Astrocyte of the cerebellum (primary cell): Measurements from ENCODE around the gene CASQ1.

Experiments
- DNase-seq: peaks from one replicate; pipeline ENCODE4 v3.0.0-alpha.2; 2011; ENCODE audit warnings: low read depth
- H3K4me3 ChIP-seq: 2 replicates; pipeline ENCODE4 v1.5.1; 2011; ENCODE audit warnings: mild to moderate bottlenecking, low read depth, low read length, moderate library complexity
- in situ Hi-C: cut with HindIII; loops from 2 replicates; pipeline ENCODE4 v1.10.0; 2017; ENCODE audit warnings: low sequenced_read_pairs
- TF ChIP-seq, protein P1 (sequence below): IDR thresholded peaks from 2 replicates; pipeline ENCODE4 v1.5.1; 2012; ENCODE audit warnings: low read length, low read depth, moderate library complexity, mild to moderate bottlenecking; ENCODE audit errors: missing control alignments

The CASQ1 gene

DNA sequence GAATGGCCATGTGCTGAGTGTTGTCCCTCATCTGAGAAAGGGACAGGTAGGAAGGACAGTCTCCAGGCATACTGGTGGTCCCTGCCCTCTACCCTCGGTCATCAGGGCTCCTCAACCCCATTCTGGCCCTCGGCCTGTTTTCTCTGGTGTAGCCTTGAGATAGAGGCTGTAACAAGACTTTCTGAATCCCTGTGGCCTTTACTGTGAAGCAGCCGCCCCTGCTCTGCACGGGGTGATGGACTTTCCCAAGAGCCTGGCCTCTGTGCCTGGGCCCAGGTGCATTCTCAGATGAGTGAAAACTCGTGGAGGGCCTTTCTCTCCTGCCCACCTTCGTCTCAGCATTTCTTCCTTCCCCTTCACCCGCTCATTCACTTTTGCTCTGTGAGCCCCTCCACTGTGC lies 3.0 kb upstream of the CASQ1 start:
- H3K4me3 ChIP-seq: no peak overlapping the region
- in situ Hi-C loops: no loop called here
- TF ChIP-seq, protein P1, sequence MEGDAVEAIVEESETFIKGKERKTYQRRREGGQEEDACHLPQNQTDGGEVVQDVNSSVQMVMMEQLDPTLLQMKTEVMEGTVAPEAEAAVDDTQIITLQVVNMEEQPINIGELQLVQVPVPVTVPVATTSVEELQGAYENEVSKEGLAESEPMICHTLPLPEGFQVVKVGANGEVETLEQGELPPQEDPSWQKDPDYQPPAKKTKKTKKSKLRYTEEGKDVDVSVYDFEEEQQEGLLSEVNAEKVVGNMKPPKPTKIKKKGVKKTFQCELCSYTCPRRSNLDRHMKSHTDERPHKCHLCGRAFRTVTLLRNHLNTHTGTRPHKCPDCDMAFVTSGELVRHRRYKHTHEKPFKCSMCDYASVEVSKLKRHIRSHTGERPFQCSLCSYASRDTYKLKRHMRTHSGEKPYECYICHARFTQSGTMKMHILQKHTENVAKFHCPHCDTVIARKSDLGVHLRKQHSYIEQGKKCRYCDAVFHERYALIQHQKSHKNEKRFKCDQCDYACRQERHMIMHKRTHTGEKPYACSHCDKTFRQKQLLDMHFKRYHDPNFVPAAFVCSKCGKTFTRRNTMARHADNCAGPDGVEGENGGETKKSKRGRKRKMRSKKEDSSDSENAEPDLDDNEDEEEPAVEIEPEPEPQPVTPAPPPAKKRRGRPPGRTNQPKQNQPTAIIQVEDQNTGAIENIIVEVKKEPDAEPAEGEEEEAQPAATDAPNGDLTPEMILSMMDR: no peak
- no peak for DNase-seq

DNA sequence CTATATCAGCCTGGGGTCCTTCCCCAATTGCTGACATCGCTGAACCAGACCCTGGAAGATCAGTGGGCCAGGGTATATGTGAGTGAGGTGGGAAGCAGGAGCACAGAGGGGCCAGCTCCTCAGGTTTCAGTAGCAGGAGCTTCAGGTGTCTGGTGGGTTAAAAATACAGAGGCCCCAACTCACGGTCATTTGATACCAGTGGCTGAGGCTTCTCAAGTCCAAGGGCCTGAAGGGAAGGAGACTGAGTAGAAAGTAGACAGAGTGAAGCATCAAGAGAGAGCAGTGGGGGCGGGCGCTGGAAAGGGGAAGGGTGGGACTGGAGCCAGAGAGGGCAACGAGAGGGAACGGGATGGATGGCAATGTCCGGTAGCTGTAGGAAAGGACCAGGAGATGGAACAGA lies 2.0 kb upstream of the CASQ1 start:
- no peak overlapping the region for H3K4me3 ChIP-seq
- TF ChIP-seq, protein P1: no peak
- in situ Hi-C loops: no loop called here
- DNase-seq: no peak

DNA sequence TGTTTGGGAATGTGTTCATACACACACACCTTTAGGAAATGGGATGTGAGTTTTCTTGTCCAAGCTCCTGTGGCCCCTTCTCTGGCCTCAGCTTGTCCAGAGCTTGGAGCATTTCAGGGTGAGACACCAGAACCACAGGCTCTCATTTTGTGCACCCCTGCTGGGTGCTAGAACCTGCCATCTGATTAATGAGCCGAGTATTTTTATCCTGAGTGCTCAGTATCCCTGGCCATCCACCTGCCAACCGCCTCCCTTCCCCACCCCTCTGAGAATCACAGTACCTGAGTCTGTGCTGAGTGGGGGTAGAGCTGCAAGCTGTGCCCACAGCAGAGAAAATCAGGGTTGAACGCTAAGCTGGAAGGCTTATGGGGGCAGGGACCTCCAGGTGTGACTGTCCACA lies 1.4 kb downstream of the CASQ1 start:
- TF ChIP-seq, protein P1: no peak
- in situ Hi-C loops: loop anchor here (10.0 kb wide), 1 partner anchor 133 kb away; no protein-coding TSS in a partner anchor
- H3K4me3 ChIP-seq: no peak overlapping the region
- no peak for DNase-seq

DNA sequence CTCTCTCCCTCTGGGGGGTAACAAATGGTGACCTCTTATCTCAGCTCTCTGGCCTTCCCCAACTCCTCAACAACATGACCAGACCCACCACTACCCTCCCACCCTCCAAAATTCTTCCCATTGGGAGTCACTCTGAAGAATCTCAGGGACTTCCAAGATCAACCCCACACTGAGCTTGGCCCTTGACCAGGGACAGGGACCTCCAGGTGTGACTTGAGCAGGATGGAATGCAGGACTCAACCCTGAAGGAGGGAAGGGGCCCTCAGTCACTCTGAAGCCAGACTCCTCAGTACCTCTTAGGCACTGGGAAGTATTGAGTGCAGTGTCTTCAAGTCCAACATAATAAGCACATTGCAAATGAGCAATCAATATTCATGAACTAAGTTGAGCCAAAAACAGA lies 1.9 kb downstream of the CASQ1 start:
- in situ Hi-C loops: loop anchor here (10.0 kb wide), 1 partner anchor 133 kb away; no protein-coding TSS in a partner anchor

DNA sequence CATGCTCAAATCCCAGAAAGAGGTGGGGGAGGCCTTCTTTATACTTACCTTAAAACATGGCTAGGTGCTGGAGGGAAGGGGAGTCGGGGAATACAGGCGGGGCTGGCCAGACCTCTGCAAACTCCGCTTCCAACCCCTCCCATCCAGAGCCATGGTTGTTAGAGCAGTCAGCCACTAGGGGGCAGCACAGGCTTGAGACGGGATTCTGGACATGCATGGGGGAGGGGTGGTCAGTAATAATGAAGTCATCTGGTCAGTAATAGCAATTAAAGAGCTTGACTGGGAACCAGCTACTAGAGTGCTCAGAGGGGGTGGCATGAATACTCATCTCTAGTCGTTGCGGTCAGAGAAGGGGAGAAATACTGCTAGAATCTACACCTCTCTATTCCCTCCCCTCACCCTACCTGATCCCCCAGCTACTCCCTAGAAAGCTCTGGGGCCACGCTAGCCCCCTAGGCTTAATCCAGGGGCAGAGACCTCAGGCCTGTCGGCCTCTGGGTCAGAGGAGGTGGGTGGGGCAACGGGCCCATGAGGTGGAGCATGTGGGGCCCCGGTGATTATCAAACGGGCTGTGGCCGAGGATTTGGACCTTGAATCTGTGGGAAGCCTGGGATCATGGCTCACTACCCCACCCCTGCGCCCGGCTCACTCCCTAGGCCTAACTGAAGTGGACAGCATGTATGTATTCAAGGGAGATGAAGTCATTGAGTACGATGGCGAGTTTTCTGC lies 2.9 kb downstream of the CASQ1 start:
- H3K4me3 ChIP-seq: no peak overlapping the region
- peak; percentile 79 for DNase-seq
- in situ Hi-C loops: loop anchor here (10.0 kb wide), 1 partner anchor 132 kb away; no protein-coding TSS in a partner anchor
- TF ChIP-seq, protein P1: peak; percentile 90

More for the DNA sequence above, 1.9 kb downstream of the CASQ1 start:
- DNase-seq: no peak
- no peak overlapping the region for H3K4me3 ChIP-seq
- TF ChIP-seq, protein P1: no peak

DNA sequence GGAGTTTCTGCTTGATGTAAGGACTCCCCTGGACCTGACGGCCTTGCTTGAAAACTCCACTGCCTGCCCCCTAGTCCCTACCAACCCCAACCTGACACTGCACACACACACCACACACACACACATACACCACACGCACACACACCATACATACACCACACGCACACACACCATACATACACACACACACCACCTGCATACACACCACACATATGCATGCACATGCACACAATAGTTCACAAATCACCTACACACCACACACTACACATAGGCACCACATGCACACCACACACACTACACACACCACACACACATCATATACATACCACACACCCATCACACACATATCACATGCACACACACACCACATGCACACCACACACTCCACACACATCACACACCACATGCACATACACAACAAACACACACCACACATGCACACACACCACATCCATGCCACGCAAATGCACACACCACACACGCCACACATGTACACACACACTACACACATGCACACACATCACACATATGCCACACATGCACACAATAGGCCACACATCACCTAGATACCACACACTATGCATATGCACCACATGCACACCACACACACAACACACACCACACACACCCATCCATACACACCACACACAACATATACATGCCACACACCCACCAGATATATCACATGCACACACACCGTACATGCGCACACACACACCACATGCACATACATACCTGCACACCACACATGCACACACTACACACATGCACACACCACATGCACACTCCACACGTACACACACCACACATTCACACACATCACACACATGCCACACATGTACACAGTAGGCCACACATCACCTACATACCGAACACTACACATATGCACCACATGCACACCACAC lies 3.7 kb downstream of the CASQ1 start:
- DNase-seq: no peak
- H3K4me3 ChIP-seq: no peak overlapping the region
- in situ Hi-C loops: loop anchor here (10.0 kb wide), 1 partner anchor 131 kb away; no protein-coding TSS in a partner anchor
- TF ChIP-seq, protein P1: no peak
